GM21737 (cell line): ENCODE measurements around the gene PRR35.
"Not testable (repeated sequence)": the region's sequence is repeated elsewhere in the genome, so short reads cannot be mapped to it uniquely, and the experiment has no call there.

Experiments
- ATAC-seq: cut with Tn5 transposase; IDR thresholded peaks from one replicate; pipeline ENCODE4 v1.9.1; 2021; ENCODE audit warnings: mild to moderate bottlenecking, moderate library complexity; ENCODE audit not compliant: unreplicated experiment

The PRR35 gene

DNA sequence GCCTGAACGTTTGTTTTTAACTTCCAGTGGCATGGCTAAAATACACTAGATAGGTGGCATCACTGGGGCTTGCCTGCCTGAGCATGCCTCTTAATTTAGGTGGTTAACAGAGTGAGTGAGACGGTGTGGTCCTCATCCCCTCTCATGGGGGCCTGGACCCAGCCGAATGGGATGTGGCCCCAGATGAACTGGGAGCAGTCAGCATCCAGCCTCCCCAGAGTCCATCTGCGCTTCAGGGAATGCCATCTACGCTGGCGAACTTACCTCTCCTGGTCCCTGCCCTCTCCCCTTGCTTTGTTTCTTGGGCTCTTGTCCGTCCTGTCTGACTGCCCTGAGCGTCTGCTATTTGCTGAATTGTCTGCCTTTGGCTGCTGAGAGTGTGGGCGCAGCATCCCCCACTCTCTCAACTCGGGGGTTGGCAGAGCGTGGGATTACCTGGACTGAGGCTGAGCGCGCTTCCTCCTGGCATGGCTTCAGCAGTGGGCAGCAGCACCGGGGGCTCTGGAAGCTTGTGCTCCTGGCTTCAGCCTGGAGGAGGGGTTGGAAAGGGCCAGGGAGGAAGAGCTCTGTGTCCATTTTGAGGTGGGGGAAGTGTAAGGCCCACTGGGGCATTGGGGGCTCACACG is 31.8 kb downstream of the PRR35 start:
- ATAC-seq: no peak

DNA sequence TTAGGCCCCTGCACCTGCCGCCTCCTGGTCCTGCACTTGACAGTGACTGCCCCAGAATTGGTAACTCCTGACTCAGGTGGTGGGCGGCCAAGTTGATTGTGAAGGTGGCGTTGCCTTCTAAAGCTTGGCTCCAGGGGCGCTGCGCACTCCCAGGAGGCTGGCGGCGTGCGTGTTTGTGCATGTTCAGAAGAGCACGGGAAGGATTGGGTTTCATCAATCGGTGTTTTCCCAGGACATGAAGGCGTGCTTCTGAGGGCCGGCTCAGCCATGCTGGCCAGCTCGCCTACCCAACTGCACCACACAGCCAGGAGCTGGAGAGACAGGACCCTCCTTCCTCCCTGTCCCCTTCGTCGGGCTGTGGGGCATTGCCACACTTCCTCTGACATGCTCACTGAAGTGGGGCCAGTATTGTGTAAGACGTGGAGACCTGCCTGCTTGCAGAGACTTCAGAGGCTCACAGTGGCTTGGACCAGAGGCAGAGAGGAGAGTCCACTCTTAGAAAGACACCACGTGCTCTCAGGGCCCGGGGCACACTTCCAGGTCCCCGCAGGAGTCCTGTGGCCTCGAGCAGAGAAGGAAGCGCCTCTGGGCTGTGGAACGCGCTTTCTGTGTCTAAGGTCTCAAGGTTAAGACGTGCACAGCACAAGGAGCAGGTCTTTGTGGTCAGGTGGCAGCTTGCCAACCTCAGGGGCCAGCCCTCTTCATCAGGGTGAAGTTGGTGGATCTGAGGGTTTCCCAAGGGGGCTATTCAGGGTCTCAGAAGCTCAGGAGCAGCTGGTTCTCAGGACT is 32.5 kb downstream of the PRR35 start:
- no peak for ATAC-seq

DNA sequence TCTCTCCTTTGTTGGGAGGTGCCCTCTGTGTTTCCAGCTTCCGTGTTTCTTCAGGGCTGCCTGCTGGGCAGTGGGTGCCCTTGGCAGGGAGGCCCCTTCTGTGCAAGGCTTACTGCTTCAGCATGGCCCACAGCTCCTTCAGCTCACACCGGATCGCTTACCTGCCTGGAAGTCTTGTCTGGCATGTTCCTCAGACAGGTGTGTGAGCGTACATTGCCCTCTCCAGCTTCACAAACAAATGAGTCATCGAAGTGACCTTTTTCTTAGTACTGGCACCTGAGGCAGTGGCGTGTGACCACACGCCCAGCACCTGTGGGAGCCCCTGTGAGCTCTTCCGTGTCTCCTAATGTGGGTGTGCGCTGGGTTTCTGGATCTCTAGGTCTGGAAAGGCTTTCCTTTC is 33.2 kb downstream of the PRR35 start:
- no peak for ATAC-seq

DNA sequence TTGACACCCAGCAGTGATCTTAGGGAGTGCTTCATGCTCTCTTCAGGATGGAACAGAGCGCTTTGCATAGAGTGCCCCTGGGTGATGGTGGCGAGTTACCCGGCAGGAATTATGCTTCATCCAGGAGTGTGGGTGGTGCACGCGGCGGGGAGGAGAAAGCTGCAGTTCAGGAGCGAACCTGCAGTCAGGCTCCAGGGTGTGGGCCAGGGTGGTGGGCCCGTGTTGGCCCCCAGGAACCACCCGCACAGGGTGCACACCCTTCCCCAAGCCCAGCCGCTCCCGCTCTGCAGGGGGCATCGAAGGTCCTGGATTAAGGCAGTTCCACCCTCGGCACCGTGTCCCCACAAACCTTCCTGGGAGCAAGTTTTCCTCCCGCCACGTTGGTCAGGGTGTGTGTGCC is 33.6 kb downstream of the PRR35 start:
- ATAC-seq: no peak

DNA sequence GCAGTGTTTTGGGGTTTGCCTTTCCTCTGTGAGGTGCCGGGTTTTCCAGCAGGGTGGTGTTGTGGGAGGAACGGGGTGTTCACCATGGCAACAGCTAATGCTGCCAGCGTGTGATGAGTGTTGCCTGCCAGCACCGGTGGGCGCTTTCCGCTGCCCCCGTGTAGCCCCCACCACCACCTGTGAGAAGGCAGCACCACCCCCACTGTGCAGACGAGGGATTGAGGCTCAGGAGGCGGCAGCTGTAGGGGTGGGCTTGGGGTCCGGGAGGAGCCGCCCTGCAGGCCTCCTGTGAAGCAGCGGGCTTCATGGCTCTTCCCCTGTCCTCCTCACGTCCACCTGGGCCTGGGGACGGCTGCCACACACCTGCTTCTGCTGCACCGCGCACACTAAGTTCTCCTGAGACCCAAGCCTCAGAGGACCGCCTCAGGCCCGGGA is 34.9 kb downstream of the PRR35 start:
- ATAC-seq: no peak

DNA sequence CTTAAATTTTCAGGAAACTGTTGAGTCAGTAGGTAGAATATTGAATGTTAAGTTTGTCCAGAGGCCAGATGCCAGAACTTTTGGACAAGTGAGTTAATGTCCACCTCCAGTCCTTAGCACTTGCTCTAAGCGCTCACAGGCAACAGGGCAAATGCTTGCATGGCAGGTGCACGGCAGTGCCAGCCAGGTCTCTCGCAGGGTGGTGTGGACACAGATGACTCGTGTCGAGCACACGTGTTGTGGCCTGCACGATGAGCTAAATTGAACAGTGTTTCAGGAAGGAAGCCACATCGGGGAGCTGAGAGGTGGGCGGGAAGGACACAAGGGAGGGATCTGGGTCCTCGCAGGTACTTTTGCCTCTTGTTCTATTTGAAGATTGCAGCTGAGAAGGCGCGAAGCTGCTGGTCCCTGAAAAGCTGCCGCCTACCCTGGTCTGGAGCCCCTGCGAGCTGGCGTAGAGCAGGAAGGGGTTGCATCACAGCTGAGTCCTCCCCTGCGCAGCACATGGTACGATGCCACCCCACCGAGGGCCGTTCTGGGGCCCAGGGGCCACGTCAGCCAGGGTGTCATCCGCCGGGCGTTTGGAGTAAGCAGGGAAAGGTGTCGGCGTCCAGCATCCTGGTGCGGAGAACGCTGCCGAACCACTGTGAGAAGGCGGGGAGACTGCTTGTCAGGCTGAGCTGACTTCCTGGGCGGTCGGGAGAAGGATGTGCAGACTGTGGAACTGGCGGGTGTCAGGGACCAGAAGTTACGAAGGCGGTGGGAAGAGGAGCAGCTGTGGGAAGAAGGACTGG is 35.9 kb downstream of the PRR35 start:
- ATAC-seq: no peak

DNA sequence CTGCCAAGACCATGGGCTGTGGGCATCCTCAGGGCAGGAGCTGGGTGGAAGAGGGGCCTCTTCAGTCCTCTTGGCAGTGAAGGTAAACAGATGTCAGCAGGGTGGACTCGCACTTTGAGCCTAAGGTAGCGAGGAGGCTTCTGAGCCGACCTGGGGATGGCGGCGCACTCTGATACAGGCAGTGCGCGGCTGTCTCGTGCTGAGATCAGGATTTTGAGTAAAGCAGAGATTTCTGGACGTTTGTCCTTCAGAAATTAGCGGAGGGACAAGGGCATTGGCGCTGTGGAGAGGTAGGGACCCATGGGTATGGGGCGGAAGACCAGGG is 36.5 kb downstream of the PRR35 start:
- no peak for ATAC-seq

DNA sequence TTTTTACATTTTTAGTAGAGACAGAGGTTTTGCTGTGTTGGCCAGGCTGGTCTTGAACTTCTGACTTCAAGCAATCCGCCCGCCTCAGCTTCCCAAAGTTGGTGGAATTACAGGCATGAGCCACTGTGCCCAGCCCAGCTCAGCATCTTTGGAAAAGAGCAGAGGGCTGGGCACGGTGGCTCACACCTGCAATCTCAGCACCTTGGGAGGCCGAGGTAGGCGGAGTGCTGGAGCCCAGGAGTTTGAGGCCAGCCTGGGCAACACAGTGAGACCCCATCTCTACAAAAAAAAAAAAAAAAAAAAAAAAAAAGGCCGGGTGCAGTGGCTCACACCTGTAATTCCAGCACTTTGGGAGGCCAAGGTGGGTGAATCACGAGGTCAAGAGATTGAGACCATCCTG is 37.5 kb downstream of the PRR35 start:
- not testable (repeated sequence) for ATAC-seq

DNA sequence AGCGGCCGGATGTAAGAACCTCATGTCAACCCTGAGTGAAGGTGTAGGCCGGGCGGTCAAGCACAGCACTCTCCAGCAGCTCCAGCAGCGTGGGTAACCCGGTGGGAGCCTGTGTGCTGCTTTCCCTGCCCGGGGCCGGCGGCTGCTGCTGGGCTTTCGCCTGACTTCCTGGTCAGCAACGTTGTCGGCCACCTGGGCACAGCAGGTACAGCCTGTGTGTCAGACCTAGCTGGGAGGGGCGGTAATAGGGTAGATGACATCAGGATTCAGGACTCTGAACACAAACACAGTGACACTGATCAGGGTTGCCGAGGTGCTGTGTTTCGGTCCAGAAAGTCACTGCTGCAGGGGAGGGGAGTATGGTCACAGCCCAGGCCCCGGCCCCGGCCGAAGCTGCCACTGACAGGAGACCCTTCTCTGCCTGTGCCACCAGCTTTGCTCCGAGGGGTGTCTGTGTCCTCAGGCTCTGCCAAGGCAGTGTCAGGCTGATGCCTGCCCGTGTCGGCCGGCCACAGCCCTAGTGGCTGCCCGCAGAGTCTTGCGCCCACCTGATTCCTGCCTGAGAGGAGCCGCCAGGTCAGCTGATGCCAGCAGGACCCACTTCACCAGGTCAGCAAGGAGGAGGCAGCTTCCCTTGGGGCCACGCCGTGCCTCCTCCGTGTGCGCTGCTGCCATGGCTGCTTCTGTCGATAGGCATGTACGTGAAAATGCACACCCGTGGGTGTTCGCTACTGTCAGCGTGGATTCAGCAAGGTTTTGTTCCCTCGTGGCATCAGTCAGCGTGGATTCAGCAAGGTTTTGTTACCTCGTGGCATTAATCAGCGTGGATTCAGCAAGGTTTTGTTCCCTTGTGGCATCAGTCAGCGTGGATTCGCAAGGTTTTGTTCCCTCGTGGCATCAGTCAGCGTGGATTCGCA is 38.9 kb downstream of the PRR35 start:
- no peak for ATAC-seq

DNA sequence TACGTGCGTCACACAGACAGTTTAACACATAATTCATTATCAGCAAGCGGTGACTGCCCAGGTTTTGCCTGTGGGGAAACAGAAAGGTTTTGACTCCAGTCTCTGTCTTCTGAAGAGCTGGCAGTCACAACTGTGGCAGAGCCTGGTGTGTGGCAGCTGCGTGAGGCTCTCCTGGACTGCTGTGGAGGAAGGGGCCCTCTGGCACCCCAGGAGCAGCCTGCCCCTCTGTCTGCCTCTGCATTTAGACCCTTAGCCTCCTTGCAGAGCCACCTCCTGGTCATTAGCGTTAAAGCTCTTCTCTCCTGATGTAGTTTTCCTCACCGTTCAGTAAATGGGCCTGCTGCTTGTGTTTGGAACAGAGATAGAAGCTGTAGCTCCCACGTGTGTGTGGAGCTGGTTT is 40.6 kb downstream of the PRR35 start:
- ATAC-seq: no peak

DNA sequence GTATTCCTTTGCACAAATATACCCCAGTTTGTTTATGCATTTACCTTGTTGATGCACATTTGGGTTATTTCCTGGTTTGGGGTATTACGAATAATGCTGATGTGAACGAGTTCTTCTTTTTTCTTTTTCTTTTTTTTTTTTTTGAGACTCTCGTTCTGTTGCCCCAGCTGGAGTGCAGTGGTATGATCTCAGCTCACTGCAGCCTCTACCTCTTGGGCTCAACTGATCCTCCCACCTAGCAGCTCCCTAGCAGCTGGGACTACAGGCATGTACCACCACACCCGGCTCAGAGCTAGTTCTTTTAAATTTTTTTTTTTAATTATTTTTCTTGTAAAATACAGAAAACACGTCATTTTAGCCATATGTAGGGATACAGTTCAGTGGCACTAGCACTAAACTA is 43.7 kb downstream of the PRR35 start:
- no peak for ATAC-seq

DNA sequence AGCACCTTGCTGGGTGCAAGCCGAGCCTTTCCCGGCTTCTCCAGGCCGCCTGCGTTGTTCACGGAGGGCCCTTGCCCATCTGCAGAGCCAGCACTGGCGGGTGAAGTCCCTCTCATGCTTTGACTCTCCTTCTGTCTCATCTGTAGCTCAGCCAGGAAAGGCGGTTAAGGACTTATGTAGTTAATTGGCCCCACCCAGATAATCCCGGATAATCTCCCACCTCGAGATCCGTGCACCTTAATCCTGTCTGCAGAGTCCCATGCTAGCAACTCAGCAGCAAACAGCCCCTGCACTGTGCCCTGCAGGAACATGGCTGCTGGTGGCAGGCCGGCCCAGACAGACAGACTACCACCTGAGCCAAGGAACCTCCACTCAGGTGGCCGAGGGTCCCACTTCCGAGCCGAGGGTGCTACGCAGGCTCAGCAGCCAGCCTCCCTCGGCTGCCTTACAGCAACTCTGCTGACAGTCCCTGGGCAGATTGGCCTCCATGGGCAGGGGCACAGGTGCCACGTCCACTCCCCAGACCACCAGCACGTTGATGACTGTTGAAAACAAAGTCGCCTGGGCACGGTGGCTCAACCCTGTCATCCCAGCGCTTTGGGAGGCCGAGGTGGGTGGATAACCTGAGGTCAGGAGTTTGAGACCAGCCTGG is 46.6 kb downstream of the PRR35 start:
- no peak for ATAC-seq

DNA sequence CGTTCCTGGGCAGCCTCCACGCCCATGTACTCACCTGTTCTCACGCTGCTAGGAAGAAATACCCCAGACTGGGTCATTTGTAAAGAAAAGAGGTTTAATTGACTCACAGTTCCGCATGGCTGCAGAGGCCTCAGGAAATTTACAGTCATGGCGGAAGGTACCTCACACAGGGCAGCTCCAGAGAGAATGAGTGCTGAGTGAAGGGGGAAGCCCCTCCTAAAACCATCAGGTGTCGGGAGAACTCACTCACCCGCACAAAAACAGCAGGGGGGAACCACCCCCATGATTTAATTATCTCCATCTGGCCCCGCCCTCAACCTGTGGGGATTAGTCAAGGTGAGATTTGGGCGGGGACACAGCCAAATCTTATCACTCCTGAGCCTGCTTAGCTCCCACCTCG is 47.8 kb downstream of the PRR35 start:
- ATAC-seq: no peak

DNA sequence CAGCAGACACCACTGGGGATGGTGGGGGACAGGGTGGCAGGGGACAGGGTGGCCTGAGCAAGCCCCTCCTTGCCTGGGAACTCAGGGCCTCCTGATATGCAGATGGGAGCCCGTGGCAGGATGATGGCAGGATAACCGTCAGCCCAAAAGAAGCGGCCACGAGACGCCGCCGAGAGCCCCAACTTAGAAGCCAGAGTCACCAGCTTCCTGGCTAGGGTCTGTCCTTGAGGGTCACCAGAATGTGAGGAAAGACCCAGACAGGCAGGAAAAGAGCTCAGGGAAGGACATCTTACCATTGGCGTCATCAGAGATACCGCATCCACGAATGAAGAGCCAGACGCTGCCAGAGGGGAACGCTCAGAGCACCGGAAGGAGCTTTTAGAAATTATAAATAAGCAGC is 49.1 kb downstream of the PRR35 start:
- no peak for ATAC-seq

DNA sequence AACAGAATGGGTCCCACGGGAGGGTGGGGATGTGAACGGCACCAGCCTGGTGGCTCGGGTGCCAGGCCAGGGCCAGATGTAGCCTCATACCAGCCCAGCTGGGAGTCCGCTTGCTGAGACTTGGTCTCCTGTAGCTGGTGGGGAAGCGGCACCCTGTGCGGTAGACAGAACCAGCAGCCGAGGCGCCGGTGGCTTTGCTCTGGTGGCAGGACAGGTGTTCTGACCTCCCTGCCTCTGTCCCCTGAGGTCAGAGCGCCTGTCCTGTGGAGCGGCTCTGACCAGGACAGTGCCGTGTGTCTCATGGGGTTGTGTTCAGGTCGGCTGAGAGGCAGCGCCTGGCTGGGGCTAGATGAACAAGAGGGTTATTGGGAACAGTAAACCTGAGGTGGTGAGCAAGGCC is 49.8 kb downstream of the PRR35 start:
- no peak for ATAC-seq

DNA sequence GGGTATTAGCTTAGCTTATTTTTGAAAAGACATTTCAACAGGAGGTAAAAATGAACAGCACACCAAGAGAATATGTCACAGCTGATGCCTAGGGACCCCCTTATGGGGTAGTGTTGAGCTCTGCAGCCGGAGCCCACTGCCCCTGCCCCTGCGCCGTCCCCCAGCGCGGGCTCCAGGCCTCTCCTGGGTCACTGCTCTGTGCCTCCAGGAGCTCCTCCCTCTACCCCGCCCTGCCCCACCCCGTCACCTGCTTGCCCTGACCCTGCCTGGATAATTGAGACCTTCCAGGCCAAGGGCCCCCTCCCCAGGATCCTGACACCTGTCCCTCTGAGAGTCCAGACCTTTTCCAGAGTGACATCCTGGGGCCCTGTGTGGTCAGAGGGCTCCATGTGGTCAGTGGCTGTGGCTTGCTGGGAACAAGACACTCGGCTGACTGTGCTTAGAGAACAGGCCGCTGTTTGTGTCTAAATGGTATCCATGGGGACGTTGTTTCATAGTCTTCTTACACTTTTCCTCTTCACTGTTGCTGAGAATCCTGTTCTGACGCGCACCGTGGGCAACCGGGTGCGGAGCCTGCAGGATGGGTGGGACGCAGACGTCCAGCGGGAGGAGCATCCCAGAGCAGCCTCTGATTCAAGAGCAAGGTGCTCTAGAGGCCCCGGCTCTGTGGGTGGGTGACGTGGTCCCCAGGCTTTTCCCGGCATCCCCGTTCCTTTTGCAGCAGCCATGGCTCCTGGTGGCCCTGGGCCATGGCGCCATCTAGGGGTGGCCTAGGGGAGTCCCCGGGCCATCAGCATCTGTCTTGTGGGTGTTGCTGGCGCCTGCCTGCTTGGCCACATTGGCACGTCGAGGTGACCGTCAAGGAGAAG is 50.6 kb downstream of the PRR35 start:
- ATAC-seq: no peak

DNA sequence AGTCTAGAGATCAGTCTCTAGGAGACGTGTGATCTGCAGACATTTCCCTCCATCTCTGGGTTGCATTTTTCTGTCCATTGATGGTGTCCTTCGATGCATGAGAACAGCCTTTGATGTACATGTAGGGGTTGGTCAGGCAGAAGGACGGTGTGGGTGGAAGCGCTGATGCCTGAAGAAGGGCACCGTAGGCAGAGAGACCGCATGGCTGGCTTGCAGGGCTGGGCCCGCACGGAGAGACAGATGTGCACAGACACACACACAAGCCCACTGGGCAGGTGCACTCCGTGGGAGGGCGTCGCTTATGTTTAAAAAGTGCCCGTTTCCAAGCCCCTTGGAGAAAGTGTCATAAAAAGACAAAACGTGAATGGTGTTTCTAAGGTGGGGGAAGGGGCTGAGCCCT is 54.9 kb downstream of the PRR35 start:
- no peak for ATAC-seq
